Right kidney (tissue), 1 donor: Measurements from ENCODE around the gene KDM4C.

Experiments used
- DNase-seq: peaks from one replicate; pipeline ENCODE4 v3.0.0-alpha.2; 2016

The KDM4C gene

DNA sequence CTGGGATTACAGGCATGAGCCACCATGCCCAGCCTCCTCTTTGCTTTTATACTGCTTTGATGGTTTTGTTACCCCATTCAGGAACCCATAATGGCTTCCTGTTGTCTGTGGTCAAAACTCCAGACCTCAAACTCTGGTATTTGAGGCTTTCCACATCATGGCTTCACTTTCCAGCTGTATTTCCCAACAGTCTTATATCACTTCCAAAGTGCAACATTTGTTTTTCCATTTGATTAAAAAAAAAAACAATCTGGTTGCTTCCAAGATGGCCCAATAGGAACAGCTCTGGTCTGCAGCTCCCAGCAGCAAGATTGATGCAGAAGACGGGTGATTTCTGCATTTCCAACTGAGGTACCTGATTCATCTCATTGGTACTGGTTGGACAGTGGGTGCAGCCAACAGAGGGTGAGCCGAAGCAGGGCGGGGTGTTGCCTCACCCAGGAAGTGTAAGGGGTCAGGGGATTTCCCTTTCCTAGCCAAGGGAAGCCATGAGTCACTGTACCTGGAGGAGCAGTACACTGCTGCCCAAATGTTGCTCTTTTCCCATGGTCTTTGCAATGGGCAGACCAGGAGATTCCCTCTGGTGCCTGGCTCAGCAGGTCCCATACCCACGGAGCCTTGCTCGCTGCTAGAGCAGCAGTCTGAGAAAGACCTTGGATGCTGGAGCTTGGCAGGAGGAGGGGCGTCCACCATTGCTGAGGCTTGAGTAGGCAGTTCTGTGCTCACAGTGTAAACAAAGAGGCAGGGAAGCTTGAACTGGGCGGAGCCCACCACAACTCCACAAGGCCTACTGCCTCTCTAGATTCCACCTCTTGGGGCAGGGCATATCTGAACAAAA lies 458.4 kb downstream of the KDM4C start:
- no peak for DNase-seq

DNA sequence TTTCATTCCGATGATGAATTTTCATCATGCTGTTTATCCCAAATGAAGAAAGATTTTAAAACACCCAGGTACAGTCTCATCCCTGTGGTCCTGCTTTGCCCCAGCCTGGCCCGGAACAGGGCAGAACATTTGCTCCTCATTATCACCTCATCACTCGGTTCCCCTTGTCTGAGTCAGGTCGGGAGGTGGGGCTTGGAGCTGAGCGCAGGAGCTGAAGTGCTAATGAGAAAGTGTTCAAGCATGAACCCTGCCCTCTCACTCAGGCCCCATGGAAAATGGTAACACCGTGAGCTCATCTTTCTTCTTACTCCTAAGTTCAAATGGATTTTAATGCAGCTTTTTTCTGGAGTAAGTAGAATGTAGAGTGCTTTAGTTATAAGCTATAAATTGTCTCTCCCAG lies 466.2 kb downstream of the KDM4C start:
- DNase-seq = peak; percentile 13
